ES-I3 (cell line): ENCODE measurements around the gene GALNTL6.

Experiments used
- H3K36me3 ChIP-seq: 2 replicates; pipeline ENCODE4 v1.6.1; 2013; ENCODE audit warnings: mild to moderate bottlenecking, low read length, control low read depth, moderate library complexity; ENCODE audit not compliant: insufficient read depth
- H3K4me1 ChIP-seq: 2 replicates; pipeline ENCODE4 v1.6.1; 2013; ENCODE audit warnings: mild to moderate bottlenecking, control low read depth, low read length; ENCODE audit not compliant: insufficient read depth
- H3K9ac ChIP-seq: 2 replicates; pipeline ENCODE4 v1.6.1; 2013; ENCODE audit warnings: low read depth, mild to moderate bottlenecking, low read length, moderate library complexity
- H3K9me3 ChIP-seq: 2 replicates; pipeline ENCODE4 v1.6.1; 2013; ENCODE audit warnings: mild to moderate bottlenecking, low read length, moderate library complexity; ENCODE audit not compliant: control insufficient read depth, insufficient read depth

GALNTL6 gene

DNA sequence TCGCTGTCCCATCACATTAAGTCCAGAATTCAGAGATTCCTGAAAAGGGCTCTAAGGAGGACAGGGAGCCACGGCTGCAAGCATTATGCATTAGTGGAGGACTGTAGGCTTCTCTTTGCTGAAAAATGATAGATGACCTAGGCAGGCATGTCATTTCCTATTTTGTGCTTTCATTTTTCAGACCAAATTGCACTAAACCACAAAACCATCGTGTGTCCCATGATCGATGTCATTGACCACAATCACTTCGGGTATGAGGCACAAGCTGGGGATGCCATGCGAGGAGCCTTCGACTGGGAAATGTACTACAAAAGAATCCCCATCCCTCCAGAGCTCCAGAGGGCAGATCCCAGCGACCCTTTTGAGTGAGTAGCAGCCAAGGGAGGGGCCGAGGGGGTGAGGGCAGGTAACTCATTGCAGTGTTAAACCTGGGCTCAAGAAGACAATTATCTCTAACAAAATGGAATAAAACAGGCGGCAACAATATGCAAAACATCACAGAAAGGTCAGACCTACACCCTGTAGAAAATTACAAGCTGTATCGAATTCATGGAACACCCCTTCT is 1000.2 kb downstream of the GALNTL6 start:
- Histone ChIP-seq H3K36me3 (no peaks in the 10 kb centered on the region), H3K9ac (no peak overlapping the region), H3K9me3 (no peaks in the 10 kb centered on the region), H3K4me1 (peaks cover 3% of the 10 kb centered on the region; the same call in 1 of the 2 replicates)

DNA sequence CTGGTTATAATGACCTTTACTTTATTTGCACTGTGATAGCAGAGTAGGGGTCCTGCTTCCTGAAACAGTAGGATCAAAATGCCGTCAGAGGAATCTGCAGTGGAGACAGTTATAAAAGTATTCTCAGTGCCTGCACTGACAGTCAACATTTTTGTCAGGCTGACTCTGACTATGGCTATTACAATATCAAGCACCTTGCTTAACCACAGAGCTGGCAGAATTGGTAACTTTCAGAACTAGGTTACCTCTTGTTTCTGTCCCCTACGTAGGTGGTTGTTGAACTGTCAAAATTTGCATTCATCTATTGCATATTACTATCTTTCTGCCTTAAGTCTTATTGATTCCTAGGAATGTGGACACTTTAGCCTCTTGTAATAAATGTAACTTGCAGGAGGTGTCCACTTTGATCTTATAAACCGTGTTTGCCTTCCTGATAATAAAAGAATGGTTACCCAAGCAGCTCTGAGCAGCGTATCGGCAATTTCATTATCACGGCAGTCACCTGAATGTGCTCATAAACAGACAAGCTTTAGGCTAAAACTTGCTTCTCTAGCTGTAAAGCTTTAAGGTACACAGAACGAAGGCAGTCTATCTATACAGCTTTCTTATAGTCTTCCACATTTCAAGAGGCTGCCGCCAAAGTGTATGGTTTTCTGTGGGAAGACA is 1002.4 kb downstream of the GALNTL6 start:
- Histone ChIP-seq H3K9me3 (no peaks in the 10 kb centered on the region), H3K9ac (no peak overlapping the region), H3K4me1 (no peaks in the 10 kb centered on the region), H3K36me3 (no peaks in the 10 kb centered on the region)

DNA sequence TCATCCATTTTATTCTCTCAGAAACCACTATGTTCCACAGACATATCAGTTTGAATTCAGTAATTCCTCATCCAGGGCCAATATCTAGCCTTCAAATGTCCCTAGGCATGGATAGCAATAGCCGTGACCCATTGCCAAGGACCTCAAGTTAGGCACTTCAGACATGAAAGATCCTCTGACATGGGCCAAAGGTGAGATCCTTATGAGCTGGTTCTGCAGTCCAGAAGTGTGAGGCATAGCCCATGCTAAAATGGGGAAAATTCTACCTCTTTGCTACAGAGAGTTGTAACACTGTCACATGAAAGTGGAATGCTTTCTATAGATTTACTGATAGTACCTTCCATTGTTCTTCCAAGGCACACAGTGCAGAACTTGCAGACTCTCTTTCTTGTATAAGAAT is 1005.7 kb downstream of the GALNTL6 start:
- H3K9me3 ChIP-seq: no peaks in the 10 kb centered on the region

DNA sequence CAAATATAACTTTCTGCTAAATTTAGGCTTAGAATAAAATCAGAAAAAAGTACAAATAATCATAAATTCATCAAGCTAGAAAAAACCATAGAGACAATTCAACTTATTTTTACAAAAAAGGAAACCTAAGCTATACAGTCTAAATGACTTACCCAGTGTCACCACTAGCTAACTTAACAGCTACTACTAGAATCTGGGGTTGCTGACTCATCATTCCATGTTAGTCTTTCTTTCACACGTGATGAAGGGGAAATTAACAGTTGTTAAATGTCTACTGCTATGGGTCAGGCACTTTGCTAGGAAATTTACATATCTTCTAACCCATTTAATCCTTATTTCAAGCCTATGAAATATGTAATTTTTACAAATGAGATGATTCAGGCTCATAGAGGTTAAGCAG is 1006.1 kb downstream of the GALNTL6 start:
- Histone ChIP-seq H3K4me1 (no peaks in the 10 kb centered on the region), H3K36me3 (no peaks in the 10 kb centered on the region), H3K9me3 (no peaks in the 10 kb centered on the region), H3K9ac (no peak overlapping the region)

More for the DNA sequence above, 1005.7 kb downstream of the GALNTL6 start:
- Histone ChIP-seq H3K36me3 (no peaks in the 10 kb centered on the region), H3K4me1 (no peaks in the 10 kb centered on the region), H3K9ac (no peak overlapping the region)

DNA sequence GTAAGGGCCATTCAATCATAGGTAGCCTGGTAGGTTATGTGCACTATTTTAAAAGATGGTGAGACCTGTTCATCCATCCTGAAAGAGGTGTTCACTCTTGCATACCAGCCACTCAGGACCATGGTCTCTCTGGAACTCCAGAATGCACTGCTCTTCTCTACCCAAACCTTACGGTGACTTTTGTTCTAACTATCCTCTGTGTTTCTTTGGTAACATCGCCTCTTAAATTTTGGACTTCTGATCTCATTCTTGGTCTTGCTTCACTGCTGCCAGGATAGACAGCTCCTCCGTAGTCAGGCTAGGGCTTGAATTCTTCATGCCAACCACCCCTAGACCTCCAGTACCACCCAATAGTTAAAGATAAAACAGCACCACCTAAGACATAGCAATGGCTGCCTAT is 1009.1 kb downstream of the GALNTL6 start:
- H3K36me3 ChIP-seq: no peaks in the 10 kb centered on the region
- no peak overlapping the region for H3K9ac ChIP-seq
- H3K9me3 ChIP-seq: no peaks in the 10 kb centered on the region
- H3K4me1 ChIP-seq: no peaks in the 10 kb centered on the region

DNA sequence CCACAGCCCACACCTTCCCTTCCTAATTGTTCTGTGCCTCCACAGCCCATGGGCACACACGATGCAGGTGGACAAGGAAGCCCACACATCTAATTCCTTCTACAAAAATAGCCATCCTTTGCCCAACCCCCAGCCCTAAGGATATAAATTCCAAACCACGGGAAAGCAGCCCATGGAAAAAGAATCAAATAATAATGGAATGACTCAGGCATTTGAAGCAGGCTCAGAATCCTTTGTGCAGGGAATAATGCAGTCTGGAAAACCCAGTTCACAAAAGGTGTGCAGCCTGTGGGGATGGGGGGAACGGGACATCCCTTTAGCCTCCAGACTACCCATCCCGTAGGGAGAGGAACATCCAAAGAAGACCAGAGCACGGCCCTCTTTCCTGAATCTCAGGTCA is 1013.1 kb downstream of the GALNTL6 start:
- Histone ChIP-seq H3K36me3 (no peaks in the 10 kb centered on the region), H3K4me1 (no peaks in the 10 kb centered on the region), H3K9me3 (peaks cover 7% of the 10 kb centered on the region), H3K9ac (no peak overlapping the region)

DNA sequence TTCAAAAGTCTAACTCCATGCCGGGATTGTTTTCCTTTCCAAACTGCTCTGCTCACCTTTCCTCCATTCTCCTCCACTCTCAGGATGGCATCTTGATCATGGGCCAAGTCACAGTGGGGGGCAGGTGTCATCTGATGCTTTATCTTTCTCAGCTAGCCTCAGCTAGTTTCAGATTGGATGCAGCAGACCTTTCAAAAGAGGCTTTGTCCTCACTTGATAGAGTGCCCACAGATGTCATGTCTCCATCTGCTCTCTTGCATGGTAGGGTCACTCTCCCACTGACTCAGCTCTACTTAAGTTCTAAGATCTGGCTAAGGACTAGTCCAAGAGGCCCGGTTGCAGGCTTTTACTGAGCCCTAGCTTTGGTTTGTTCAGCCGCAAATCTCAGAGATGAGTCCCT is 1013.7 kb downstream of the GALNTL6 start:
- peaks cover 7% of the 10 kb centered on the region for H3K9me3 ChIP-seq

DNA sequence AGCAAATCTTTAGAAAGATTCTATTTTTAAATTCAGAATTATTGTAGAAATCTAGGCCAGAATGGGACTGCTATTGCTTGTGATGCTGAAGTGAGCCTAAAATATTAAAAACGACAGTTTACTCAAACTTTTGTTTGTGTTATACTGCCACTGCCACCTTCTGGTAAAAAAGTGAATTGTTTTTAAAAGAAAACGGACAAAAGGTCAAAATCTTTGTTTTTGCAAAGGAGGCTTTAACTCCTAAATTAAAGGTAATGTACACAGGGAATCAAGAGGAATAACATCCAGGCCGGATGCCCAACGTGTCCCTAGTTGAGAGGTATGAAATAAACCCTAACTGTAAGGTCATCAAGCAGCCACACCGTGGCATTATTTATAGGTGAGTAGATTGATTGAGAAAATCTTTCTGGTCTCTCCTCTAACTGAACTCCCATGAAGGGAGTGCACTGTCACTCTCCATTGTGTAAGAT is 1017.1 kb downstream of the GALNTL6 start:
- H3K36me3 ChIP-seq: no peaks in the 10 kb centered on the region
- H3K4me1 ChIP-seq: no peaks in the 10 kb centered on the region
- H3K9me3 ChIP-seq: peaks cover 7% of the 10 kb centered on the region
- H3K9ac ChIP-seq: no peak overlapping the region

More for the DNA sequence above, 1013.7 kb downstream of the GALNTL6 start:
- Histone ChIP-seq H3K36me3 (no peaks in the 10 kb centered on the region), H3K9ac (no peak overlapping the region), H3K4me1 (no peaks in the 10 kb centered on the region)

DNA sequence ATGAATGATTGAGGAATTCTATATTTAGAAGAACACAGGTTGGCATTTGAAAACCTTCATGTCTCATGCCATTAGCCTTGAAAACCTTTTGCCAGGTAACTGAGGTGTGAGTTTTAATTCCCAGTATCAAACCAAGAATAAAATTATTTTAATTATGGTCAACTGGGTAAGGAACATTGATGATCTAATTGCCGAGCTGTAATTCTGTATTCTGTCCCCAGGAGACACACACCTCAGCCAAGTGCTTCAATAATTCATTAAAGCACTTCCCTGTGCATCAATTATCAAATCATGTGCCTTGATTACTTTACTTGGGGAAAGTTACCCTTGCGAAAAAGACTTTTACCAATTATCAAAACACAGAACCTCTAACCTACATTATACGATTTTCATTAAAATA is 1023.5 kb downstream of the GALNTL6 start:
- Histone ChIP-seq H3K9me3 (no peaks in the 10 kb centered on the region), H3K36me3 (no peaks in the 10 kb centered on the region), H3K4me1 (no peaks in the 10 kb centered on the region), H3K9ac (no peak overlapping the region)

DNA sequence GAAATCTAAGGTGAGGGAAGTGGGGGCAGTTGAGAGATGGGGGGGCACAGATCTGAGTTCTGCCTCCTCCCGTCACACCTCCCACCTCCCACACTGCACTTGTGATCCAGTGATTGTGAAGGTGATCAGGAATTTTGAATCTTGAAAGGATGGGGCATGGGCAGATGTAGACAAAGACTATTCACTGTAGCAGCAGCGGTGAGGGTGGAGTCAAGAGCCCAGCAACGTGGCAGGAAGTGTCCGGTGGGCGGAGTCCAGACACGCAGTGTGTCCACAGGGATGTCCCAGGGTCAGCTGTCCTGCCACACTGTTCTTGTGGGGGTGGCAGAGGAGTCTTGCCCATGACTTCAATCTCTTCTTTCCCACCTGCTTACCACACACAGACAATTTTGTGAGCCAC is 1024.9 kb downstream of the GALNTL6 start:
- H3K36me3 ChIP-seq: no peaks in the 10 kb centered on the region
- H3K9ac ChIP-seq: no peak overlapping the region
- no peaks in the 10 kb centered on the region for H3K4me1 ChIP-seq
- no peaks in the 10 kb centered on the region for H3K9me3 ChIP-seq

DNA sequence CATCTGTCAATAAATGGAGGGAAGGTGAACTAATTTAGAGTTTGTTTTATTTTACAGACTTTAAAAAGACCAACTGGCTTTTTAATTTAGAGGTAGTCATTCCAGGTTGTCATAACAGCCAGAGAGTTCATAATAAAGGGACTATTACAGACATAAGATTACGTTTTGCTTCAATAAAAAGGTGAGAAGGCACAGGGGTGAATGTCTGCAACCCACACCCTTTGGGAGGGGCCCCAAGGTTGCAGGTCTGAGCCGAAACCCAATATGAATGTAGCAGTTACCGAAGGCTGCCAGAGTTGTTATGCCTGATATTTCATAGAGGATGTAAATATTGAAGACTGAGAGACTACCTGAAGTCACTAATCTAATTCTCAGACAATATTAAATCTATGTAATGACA is 1025.7 kb downstream of the GALNTL6 start:
- H3K36me3 ChIP-seq: no peaks in the 10 kb centered on the region
- H3K9me3 ChIP-seq: no peaks in the 10 kb centered on the region
- H3K9ac ChIP-seq: no peak overlapping the region

DNA sequence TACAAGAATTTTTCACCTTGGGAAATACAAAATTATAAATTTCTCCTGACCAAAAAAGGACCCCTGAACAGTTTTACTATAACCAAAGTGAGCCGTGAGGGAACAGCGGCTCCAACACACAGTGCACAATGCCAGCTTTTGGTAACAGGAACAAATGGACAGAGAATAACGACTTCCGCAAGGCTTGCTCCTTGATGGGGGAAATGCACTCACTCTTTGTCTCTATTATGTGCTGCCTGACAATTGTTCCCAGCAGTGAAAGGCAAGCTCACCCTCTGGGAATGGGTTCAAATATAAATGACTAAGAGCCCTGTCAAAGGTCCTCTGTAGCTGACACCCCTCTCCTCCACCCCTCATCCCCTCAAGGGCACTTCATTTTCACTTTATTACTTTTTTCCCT is 1029.6 kb downstream of the GALNTL6 start:
- Histone ChIP-seq H3K36me3 (no peaks in the 10 kb centered on the region), H3K9me3 (no peaks in the 10 kb centered on the region), H3K9ac (no peak overlapping the region), H3K4me1 (no peaks in the 10 kb centered on the region)

More for the DNA sequence above, 1025.7 kb downstream of the GALNTL6 start:
- H3K4me1 ChIP-seq: no peaks in the 10 kb centered on the region

DNA sequence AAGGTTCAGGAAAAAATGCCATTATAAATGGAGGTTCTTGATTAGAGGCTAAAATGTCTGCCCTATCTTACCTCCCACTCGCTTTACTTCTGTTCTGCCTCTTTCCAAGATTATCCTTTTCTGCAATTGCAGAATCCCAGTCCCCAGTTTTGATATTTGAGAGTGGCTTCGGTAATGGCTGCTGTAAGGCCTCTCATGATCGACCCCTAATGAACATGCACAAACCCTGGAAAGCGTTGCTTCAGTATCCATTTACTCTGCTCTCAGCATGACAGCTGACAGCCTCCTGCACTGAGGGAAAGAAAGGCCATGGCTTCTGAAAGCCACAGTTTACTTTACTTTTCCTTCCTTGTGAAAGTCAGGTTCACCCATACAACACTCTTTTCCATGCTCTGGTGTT is 1030.0 kb downstream of the GALNTL6 start:
- Histone ChIP-seq H3K36me3 (no peaks in the 10 kb centered on the region), H3K4me1 (no peaks in the 10 kb centered on the region), H3K9ac (no peak overlapping the region), H3K9me3 (no peaks in the 10 kb centered on the region)

DNA sequence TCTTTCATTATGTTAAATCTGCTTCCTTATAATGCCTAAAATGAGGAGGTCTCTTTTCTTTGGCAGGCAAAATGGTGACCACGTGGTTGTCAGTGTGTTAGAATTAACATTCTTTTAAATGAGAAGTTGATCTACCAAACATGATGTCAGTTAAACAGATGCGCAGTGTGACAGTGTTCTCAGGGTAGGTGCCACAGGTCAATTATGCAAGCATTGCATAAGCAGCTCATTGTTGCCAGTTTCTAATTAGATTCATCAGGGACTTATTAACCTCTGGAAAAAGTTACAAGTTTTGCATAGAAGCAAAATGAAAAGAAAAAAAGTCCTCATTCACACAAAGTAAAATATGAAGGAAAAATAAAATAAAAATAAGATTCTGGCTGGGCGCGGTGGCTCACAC is 1031.4 kb downstream of the GALNTL6 start:
- no peak overlapping the region for H3K9ac ChIP-seq
- no peaks in the 10 kb centered on the region for H3K36me3 ChIP-seq
- H3K9me3 ChIP-seq: no peaks in the 10 kb centered on the region
- no peaks in the 10 kb centered on the region for H3K4me1 ChIP-seq

DNA sequence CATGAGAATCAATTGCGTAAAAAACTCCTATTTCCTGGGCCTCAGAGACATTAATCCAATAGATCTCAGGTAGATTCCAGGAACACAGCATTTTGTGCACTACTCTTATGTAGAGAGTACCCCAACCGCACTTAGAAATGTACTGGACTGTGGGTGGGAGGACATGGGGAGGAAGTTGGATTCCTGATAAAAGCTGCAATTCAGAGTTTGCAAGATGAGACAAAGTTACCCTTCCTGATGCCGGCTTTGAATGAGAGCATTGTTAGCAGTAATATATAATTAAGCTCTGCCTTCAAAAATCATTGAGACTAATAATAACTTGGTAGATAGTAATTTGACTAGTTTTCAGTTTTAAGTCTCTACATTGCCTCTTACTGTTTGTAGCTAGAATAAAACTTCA is 1032.1 kb downstream of the GALNTL6 start:
- no peaks in the 10 kb centered on the region for H3K36me3 ChIP-seq
- H3K9me3 ChIP-seq: no peaks in the 10 kb centered on the region
- H3K9ac ChIP-seq: no peak overlapping the region
- no peaks in the 10 kb centered on the region for H3K4me1 ChIP-seq
